GM19240 (cell line): ENCODE measurements around the gene RPL3.
"Not testable (repeated sequence)": the region's sequence is repeated elsewhere in the genome, so short reads cannot be mapped to it uniquely, and the experiment has no call there.

Experiments
- DNase-seq: peaks from one replicate; pipeline ENCODE4 v3.0.0; 2011; ENCODE audit warnings: low spot score; ENCODE audit not compliant: insufficient read length

RPL3 gene

DNA sequence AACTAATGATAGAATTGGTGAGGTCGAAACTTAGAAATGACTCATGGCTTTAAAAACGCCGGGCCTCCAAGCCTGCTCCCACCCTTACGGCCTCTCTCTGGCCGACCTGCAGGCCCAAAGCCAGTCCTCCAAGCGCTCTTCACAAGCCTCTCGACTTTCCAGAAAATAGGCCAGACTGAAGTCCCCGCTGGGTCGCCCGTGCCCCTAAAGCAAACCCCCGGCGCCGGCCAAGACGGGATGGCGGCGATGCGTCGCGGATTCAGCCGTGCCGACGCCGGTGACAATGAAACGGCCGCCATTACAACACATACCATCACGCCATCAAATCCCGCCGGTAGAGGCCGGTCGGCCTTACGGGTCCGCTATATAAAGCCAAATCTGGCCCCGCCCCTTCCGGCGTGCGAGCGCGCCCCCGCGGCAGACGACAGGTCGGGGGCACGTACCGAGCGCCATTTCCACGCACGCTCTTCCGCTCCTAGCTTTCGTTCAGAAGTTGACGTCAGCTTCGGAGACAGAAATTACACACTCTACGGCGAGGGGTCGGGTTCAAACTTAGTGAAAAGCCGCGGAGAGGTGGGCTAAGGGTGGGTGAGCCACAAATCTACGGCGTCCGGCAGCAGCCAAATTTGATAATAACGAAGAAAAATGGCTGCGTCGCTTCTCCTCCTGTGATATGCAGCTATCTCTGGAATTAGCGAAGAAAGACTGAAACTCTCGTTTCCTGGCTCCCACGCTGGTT lies at the start of gene RPL3:
Gene RPL3, minus strand, starts transcription at position 340 of the 739 bp plus-strand sequence. Its CDS starts 26 bp downstream, at position 314.
- peak; percentile 93 for DNase-seq

DNA sequence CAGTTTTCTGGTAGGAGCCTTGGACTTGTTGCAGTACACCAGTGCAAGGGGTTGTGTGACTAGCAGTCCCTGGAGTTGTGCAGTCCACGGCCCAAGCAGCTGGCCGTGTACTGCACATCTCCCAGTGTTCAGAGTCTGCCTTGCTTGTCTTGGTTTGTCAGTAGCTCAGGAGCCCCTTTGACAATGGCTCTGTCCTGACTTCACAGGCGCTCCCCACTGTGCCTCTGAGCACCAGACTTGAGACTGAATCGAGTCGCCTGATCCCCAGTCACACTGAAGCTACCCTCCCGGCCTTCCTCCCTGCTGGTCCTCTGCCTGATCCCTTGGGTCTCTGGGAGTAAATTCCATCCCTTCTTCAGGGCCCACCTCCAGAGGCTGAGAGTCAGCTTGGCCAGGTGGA lies 49.8 kb upstream of the RPL3 start:
- DNase-seq, result no peak

DNA sequence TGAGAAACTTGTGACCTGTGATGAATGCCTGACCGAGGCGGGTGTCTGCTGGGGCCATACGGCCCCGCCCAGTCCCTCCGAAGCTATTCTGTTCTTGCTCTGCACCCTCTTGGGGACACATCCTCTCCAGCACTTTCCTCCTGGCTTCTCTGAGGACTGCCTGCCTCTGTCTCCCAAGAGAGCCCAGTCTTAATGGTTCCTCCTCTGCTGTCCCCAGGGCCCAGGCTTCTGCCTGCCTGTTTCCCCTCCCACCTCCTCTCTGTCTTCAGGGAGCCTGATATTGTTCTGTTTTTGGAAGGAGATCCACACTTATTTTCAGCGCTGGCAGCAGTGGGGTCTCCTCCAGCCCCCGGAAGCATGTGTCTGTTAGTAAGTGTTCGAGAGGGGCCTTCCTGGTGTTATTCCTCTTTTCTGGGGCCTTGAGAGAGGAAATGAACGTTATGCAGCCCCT lies 49.1 kb upstream of the RPL3 start:
- DNase-seq, result no peak

DNA sequence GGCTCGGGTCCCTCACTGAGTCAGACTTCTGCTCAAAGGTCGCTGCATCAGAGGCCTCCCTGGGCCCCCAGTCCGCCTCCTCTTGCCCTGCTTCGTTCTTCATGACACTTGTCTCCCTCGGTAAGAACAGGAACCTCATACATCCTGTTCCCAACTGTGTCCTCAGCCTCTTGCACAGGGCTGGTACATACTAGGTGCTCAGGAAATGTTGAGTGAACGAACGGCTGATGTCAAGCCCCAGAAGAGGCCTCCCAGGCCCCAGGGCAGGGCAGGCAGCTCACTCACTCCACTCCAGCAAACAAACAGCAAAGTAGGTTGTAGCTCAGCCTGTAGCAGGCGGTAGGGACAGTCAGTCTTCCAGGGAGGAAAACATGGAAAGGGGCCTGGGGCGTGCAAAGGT lies 47.6 kb upstream of the RPL3 start:
- DNase-seq, result no peak

- no peak for DNase-seq
Measured at GRCh38 chr22:39365492-39365780, 46.0 kb upstream of the RPL3 start.

DNA sequence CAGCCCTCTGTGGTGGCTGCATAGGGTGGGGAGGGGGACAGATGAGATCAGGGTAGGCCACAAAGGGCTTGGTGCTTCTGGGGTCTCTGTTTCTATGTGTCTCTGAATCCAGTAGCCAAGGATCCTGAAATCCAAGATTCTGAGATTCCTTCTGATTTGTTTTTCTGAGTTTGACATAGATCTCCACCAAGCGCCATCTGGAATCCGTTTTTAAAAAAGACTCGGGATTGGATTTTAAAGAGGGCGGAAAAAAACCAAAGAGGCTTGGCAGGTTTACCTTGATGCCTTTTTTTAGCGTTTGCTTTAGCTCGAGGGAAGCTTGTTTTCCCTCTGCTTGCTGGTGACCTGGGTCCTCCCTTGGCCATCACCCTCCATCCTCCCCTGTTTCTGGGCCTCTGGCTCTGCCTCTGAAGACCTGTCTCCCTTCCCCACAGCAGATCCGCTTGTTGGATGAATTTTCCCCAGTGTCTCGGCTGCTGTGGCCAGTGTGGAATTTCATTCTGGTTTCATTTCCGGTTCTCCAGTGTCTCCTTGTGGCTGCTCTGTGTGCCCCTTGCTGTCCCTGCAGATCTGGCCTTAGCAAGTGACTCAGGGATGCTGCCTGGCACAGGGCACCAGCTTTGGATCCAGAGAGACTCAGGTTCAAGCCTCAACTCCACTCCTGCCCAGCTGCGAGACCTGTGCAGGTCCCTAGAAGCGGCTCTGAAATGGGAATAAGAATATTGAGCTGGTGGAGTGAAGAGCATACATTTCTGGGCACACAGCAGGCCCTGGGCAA lies 45.5 kb upstream of the RPL3 start:
- DNase-seq, result no peak

DNA sequence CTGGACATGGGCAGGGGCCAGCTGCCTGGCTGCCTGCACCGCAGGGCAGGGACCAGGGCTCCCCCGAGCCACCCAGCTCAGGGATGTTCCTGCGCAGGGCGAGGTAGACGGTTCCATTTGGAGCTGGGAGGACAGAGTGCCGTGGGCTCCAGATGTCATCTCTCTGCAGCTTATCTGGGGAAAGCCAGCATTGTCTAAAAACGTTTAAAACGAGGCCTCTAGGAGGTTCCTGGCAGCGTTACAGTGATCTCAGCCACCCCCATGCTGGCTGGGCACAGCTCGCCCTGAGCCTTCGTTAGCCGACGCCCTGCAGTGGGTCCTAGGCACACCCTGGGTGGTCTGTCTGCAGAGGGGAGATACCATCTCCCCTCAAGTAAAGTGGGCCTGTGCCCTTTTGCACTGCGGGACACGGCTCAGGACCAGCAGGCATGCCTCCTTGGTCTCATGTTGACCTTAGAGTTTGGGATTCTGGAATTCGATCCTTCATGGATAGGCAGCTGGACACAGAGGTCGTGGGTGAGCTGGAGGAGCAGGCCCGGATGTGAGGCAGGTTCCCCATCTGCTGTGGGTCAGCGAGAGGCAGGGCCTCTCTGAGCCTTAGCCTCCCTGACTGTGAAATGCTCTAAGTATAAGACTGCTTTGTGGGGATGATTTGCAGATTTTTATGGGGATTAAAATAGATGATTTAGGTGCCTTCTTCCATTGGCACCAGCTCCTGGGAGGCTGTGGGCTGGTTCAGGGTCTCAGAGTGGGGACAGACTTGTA lies 44.5 kb upstream of the RPL3 start:
- DNase-seq, result no peak

- no peak for DNase-seq
Measured at GRCh38 chr22:39362932-39363331, 43.5 kb upstream of the RPL3 start.

DNA sequence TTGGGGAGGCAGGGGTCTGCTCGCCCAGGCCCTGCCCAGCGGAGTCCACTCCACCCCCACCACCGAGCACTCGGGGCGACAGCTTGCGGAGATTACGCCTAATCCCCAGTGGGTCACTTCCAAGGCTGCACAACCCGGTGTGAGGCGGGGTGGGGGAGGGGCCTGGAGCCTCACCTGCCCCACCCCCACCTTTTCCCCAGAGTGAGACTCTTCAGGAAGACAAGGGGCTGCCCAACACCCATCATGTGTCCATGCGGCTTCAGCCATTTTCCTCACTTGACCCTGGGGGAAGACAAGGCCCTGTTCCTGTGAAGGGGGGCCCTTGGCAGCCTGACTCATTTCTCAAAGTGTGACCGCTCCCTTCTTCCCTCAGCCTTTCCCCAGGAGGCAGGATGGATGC lies 42.8 kb upstream of the RPL3 start:
- no peak for DNase-seq

- DNase-seq, result no peak
Measured at GRCh38 chr22:39361496-39361895, 42.1 kb upstream of the RPL3 start.

GRCh38 chr22:39360674-39361413 lies 41.4 kb upstream of the RPL3 start:
- DNase-seq, result no peak

DNA sequence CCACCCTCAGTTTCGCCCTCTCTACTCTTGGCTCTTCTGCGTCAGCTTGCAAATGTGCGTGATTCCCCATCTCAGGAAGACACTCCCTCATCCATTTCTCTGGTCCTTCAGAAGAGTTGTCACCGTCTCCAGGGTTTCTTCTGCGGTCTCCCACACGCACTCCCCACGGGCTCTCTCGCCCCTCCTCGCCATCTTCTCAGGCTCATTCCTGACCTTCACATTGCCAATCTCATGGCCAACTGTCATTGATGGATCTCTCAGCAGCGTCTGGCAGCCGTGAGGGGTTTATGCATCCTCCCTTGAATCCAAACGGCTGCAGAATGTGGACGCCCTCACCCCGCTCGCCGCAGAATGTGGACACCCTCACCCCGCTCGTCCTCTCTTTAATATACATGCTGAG lies 40.8 kb upstream of the RPL3 start:
- DNase-seq, result no peak

- DNase-seq, result no peak
Measured at GRCh38 chr22:39359659-39360195, 40.3 kb upstream of the RPL3 start.

- not testable (repeated sequence) for DNase-seq
Measured at GRCh38 chr22:39358197-39358596, 38.8 kb upstream of the RPL3 start.

GRCh38 chr22:39357110-39358108 lies 38.0 kb upstream of the RPL3 start:
- DNase-seq, result not testable (repeated sequence)

GRCh38 chr22:39356464-39356863 lies 37.0 kb upstream of the RPL3 start:
- DNase-seq, result no peak

DNA sequence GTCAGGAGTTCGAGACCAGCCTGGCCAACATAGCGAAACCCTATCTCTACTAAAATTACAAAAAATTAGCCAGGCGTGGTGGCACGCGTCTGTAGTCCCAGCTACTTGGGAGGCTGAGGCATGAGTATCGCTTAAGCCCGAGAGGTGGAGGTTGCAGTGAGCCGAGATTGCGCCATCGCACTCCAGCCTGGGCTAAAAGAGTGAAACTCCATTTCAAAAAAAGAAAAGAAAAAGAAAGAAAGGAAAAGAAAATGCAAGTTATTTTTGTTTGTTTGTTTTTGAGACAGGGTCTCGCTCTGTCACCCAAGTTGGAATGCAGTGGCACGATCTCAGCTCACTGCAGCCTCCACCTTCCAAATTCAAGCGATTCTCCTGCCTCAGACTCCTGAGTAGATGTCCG lies 36.4 kb upstream of the RPL3 start:
- not testable (repeated sequence) for DNase-seq

DNA sequence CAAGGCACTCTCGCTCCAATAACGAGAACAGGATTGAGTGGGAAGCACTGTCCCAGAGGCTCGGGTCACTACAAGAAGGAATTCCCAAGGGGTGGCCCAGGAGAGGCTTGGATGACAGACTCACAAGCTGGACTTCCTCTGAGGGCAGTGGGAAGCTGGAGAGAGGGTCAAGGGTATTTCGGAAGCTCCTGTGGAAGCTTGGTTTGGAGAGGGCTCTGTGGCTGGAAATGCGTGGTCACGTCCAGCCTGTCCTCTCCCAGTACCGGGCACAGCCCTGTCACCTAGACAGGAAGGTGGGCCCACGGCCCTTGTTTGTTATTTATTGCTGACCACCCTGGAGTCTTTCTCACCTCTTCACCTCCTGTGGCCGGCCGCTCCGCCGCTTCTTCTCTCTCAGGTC lies 35.7 kb upstream of the RPL3 start:
- no peak for DNase-seq

DNA sequence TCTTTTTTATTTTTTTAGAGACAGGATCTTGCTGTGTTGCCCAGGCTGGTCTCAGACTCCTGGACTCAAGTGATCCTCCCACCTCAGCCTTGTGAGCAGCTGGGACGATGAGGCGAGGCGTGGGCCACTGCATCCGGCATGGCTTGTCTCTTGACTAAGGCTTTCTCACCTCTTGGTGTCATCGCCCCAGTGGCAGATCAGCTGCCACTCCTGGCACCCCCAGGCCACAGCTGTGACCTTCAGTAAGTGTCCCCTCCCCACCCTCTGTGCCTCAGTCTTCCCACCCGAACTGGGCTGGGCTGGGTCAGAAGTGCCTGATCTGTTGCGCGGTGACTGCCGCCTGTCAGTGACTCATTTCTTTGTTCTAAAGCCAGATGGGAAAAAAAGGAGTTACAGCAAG lies 33.9 kb upstream of the RPL3 start:
- no peak for DNase-seq

DNA sequence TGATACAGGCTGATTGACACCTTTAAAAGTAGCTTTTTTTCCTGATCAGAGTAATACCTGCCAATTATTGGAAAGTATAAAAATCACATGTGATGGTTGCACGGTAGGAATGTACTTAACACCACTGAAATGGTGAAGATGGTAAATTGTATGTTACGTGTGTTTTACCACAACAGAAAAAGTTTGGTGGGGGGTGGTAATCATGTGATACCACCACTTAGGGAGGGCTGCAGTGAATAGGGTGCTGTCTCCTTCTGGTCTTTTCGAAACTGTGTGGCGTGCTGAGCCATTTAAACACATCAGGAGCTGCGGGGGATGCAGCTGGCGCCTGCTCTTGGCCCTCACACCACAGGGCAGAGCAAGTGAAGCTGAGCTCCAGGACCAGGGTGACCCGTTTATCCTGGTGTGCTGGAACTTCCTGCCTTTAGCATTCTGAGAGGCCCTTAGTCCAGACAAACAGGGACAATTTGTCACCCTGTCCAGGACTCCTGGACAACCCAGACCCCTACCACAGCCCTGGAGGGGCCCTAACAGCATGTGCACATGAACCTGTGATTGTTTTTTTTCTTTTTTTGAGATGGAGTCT lies 33.0 kb upstream of the RPL3 start:
- DNase-seq, result no peak
